Hepatocyte (in vitro differentiated cells): ENCODE results near the gene SLC15A2.

ENCODE experiments used
- EZH2 ChIP-seq: fragments of 200-600 bp; sonication (generic); IDR thresholded peaks from 2 replicates; pipeline ENCODE4 v1.6.1; 2016; ENCODE audit warnings: antibody characterized with exemption, mild to moderate bottlenecking, borderline replicate concordance
- EZH2phosphoT487 ChIP-seq: fragments of 200-600 bp; sonication (generic); IDR thresholded peaks from one replicate; pipeline ENCODE4 v1.6.1; 2018; ENCODE audit warnings: antibody characterized with exemption, mild to moderate bottlenecking, low read depth, moderate library complexity; ENCODE audit not compliant: unreplicated experiment, severe bottlenecking

- no peak for TF ChIP-seq EZH2phosphoT487
- TF ChIP-seq EZH2, result no peak
Measured at GRCh38 chr3:121871430-121871829, 22.8 kb upstream of the SLC15A2 start.
